ENCODE data around the gene TRAK1.

Gene TRAK1

GRCh38 chr3:42157540-42158538 lies 66.7 kb downstream of the TRAK1 start:
- no peak for DNase-seq (ENCODE audit: low spot score)

DNA sequence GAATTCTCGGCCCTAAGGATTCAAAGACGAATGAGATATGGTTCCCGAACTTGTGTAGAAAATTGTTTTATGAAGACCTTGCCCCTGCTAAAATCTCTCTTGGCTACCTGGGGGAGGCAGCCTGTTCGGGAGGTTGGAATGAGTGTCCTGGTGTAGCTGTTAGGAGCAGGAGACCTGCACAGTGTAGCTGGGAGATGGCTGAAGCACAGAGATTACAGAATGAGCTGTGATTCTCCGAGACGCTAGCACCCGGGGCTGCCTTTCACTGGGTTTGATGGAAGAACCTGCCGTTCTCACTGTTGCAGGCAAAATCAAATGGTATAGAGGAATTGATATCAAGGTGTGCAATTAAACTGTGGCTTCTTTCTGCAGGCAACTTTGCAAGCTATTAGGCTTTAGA lies 68.0 kb downstream of the TRAK1 start:
- no peak for DNase-seq (ENCODE audit: low spot score)

GRCh38 chr3:42159706-42160472 lies 68.7 kb downstream of the TRAK1 start:
- peak; percentile 31 for DNase-seq (ENCODE audit: low spot score)

GRCh38 chr3:42161050-42161935 lies 70.1 kb downstream of the TRAK1 start:
- DNase-seq (ENCODE audit: low spot score): no peak

DNA sequence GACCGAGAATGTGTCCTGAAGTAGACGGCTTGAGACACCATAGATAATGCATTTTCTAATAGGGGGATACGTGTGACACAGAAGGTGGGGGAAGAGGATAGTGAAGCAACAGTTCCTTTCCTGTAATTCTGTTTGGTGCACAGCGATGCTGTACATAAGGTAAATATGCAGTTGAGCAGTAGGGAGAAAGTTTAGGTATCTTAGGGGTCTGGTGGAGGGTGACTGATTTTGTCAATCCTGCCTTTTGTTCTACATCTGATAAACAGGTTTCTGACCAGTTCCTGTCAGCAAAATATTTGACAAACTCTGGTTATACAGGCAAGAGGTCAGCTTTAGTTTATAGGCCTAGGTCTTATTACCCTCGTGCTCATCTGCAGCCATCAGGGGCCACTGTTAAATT lies 71.3 kb downstream of the TRAK1 start:
- DNase-seq (ENCODE audit: low spot score): no peak

DNA sequence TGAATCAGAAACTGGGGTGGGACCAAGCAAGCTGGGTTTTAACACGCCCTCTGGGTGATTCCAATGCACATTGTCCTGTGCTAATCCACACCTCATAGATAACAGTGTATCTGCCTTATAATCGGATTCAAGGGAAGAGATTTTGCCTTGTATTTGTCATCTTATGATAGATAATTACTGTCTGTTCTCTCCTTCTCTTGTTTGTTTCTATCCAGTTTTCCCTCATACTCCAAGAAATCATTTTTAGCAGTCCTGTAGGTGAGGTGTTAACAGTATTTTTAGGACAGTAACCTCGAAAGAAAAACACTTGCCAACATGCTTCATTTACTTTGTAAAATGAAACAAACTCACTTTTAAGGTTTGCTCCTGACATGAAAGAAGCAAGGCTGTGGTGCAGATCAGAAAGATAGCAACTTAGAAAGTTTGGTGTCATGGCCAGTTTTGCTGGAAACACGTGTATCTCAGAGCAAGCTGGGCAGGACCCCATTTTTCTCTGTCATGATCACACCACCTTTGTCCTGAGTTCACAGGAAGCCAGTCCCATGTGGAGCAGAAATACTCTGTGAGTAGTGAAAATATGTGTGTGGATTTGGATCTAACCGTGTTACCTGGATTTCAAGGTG lies 72.6 kb downstream of the TRAK1 start:
- no peak for DNase-seq (ENCODE audit: low spot score)

GRCh38 chr3:42164656-42165055 lies 73.5 kb downstream of the TRAK1 start:
- DNase-seq (ENCODE audit: low spot score): no peak

- no peak for DNase-seq (ENCODE audit: low spot score)
Observed at GRCh38 chr3:42165211-42165610, 74.1 kb downstream of the TRAK1 start.

DNA sequence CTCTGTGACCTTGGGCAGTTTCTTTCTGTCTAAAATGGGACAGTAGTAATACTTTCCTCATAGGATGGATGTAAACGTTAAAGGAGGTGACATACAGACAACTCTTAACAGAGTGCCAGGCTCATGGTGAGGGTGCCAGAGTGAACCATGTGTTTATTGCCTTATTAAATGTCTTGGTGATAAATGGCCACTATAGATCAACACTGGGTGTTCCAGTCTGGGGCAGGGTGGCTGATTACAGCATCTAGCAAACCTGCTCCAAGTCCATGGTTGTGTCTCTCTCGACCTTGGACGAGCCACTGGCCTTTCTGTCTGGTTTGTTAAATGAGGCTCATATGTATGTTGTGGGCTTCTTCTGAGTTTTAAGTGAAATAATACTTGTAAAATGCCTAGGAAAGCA lies 75.1 kb downstream of the TRAK1 start:
- no peak for DNase-seq (ENCODE audit: low spot score)

DNA sequence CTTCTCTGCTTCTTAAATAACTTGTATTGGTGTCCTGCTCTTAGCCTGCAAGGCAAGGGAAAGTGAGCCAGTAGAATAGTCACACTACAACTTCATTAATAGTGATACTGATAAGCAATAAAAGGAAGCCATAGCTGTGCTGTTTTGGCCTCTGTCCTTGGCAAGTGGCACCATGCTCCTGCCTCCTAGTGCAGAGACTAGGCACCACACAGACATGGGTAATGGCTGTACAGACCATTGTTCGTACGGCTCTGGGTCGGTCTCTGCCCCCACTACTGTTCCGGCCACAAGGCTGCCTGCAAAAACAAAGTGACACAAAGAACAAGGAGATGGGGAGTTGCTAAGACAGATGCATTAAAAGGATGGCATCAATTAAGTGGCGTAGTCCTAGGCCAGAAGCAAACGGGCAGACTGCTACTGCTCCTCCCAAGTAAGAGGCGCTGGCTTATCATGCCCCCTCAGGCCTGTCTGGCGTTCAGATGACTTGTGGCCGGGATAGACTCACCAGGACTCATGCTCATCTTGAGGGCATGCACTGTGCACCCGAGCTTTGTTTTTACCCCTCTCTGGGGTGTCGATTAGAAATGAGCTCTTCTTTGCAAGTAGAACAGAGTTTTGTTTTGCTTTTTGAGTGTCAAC lies 75.6 kb downstream of the TRAK1 start:
- DNase-seq (ENCODE audit: low spot score): no peak

DNA sequence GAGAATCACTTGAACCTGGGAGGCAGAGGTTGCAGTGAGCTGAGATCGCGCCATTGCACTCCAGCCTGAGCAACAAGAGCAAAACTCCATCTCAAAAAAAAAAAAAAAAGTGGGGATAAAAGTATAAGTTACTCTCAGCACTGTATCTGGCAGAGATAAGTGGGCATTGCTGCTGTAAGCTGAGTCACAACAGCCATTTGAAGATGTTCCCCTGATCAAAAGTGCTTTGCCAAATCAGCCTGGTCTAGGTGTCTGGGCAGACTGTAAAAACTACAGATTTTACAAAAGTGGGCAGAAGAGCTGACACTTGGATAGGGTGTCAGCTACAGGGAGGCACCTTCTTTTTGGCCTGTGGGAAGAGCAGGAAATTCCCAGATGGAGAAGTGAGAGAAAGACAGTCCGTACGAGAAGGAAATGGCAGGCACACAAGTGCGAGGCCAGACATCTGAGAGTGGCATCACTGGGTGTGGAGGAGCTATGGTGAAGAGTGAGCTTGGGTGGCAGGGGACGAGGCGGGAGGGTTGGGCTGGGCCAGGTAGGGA lies 78.5 kb downstream of the TRAK1 start:
- DNase-seq (ENCODE audit: low spot score): no peak

GRCh38 chr3:42172047-42172654 lies 81.0 kb downstream of the TRAK1 start:
- no peak for DNase-seq (ENCODE audit: low spot score)

- no peak for DNase-seq (ENCODE audit: low spot score)
Observed at GRCh38 chr3:42173307-42173706, 82.2 kb downstream of the TRAK1 start.

DNA sequence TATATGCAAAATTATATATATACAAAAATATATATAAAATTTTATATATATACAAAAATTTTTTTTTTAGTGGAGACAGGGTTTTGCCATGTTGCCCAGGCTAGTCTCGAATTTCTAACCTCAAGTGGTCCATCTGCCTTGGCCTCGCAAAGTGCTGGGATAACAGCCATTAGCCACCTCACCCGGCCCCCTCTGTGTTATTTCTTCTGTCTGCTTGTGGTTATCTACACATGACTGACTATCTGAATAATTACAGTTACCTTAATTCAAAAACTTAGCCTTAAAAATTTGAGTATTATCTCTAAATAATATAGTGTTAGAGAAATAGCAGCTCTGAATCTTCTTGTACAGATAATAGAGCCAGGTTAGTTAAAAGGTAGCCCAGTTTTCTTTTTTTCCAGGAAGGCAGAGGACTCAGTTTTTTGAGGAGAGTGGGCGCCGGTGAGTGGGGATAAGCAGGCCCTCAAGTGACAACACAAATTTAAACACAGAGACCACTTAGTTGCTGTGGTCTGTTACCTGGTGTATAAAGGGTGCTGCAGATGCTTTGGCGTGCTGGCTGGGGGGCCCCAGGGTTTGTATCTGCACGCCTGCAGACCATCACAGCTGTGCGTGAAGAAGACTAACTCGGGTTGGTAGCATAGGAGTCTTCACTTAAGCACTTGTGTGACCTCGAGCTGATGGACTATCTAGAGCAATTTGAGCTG lies 83.7 kb downstream of the TRAK1 start:
- DNase-seq (ENCODE audit: low spot score): no peak

GRCh38 chr3:42175386-42176240 lies 84.5 kb downstream of the TRAK1 start:
- DNase-seq (ENCODE audit: low spot score): no peak

- no peak for DNase-seq (ENCODE audit: low spot score)
Observed at GRCh38 chr3:42176242-42177034, 85.3 kb downstream of the TRAK1 start.

- DNase-seq (ENCODE audit: low spot score): no peak
Observed at GRCh38 chr3:42177068-42177800, 86.1 kb downstream of the TRAK1 start.
